SU-DHL-6 (cell line): ENCODE data around the gene ATP8A2.
A peak's percentile ranks its signal among the peaks of the same experiment; 100 is the strongest.
"Not testable (repeated sequence)": the region's sequence is repeated elsewhere in the genome, so short reads cannot be mapped to it uniquely, and the experiment has no call there.

Experiments
- H2AFZ ChIP-seq: fragments of 200-600 bp; sonication (generic); 2 replicates; pipeline ENCODE4 v1.6.1; 2014; ENCODE audit warnings: low read depth, mild to moderate bottlenecking, moderate library complexity, mixed read lengths, antibody characterized with exemption, low read length; ENCODE audit not compliant: severe bottlenecking
- H3F3A ChIP-seq: fragments of 200-600 bp; shearing (Covaris generic); 2 replicates; pipeline ENCODE4 v1.6.0; 2016; ENCODE audit warnings: antibody characterized with exemption, mild to moderate bottlenecking; ENCODE audit not compliant: insufficient read depth
- H3K27ac ChIP-seq: fragments of 200-600 bp; sonication (generic); 2 replicates; pipeline ENCODE4 v1.5.1; 2016; ENCODE audit warnings: low read depth, mild to moderate bottlenecking, low read length, moderate library complexity, mixed read lengths
- H3K27me3 ChIP-seq: fragments of 200-600 bp; sonication (generic), shearing (Covaris generic); 2 replicates; pipeline ENCODE4 v1.6.0; 2014; ENCODE audit warnings: mild to moderate bottlenecking, low read length
- H3K36me3 ChIP-seq: fragments of 200-600 bp; sonication (generic); 2 replicates; pipeline ENCODE4 v1.6.1; 2014; ENCODE audit warnings: mild to moderate bottlenecking, low read length, mixed read lengths
- H3K4me2 ChIP-seq: fragments of 300-600, 200-600 bp; shearing (Covaris generic), sonication (generic); 2 replicates; pipeline ENCODE4 v1.6.0; 2014; ENCODE audit warnings: low read length, low read depth, mild to moderate bottlenecking; ENCODE audit not compliant: poor library complexity, severe bottlenecking
- H3K4me3 ChIP-seq: fragments of 200-600 bp; sonication (generic); 2 replicates; pipeline ENCODE4 v1.5.1; 2014; ENCODE audit warnings: antibody characterized with exemption, low read length, mild to moderate bottlenecking, mixed read lengths; ENCODE audit not compliant: insufficient read depth, poor library complexity, severe bottlenecking
- H3K79me2 ChIP-seq: fragments of 200-600 bp; sonication (generic); 2 replicates; pipeline ENCODE4 v1.6.1; 2014; ENCODE audit warnings: mild to moderate bottlenecking, low read length, moderate library complexity; ENCODE audit not compliant: insufficient read depth
- H3K9ac ChIP-seq: fragments of 200-600 bp; sonication (generic); 2 replicates; pipeline ENCODE4 v1.7.0; 2014; ENCODE audit warnings: mild to moderate bottlenecking, low read length
- H3K9me2 ChIP-seq: fragments of 200-600 bp; sonication (generic); replicated peaks from 2 replicates; pipeline ENCODE4 v1.6.1; 2014; ENCODE audit warnings: low read length; ENCODE audit not compliant: insufficient read depth
- H3K9me3 ChIP-seq: fragments of 200-600 bp; sonication (generic); 2 replicates; pipeline ENCODE4 v1.6.1; 2014; ENCODE audit warnings: low read length, mixed read lengths; ENCODE audit not compliant: insufficient read depth
- H4K20me1 ChIP-seq: fragments of 200-600 bp; sonication (generic); 2 replicates; pipeline ENCODE4 v1.6.1; 2014; ENCODE audit warnings: low read depth, mild to moderate bottlenecking, antibody characterized with exemption, low read length, moderate library complexity, mixed read lengths
- EZH2phosphoT487 ChIP-seq: fragments of 200-600 bp; sonication (generic), shearing (Covaris generic); conservative IDR thresholded peaks from 2 replicates; pipeline ENCODE4 v1.6.1; 2018; ENCODE audit warnings: mild to moderate bottlenecking, antibody characterized with exemption, low read length, moderate library complexity, mixed read lengths
- TF ChIP-seq, protein P1 (sequence below): fragments of 200-600 bp; sonication (generic); IDR thresholded peaks from one replicate; pipeline ENCODE4 v1.5.1; 2017; ENCODE audit warnings: antibody characterized with exemption, mild to moderate bottlenecking, low read length, moderate library complexity; ENCODE audit not compliant: insufficient read depth, poor library complexity, severe bottlenecking

Gene ATP8A2

DNA sequence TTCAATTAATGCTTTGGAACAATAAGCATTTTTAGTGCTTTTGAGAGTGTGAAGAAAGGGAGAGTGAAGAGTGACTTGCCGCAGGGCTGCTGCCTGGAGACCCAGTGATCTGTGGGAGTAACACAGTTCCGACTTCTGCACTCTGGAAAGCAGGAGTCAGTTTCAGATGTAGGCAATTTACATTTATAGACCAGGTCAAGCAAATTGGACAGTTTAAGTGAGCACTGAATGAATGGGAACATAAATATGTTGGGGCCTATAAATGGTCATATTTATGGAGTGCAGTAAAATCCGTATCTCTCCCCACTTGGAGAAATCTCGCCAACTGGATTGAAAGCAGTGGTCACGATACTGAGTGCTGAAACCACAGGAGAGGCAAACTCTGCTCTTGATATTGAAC lies 689.5 kb downstream of the ATP8A2 start:
- no peaks in the 10 kb centered on the region for H3K9me2 ChIP-seq
- no peak overlapping the region for H3K4me3 ChIP-seq
- no peaks in the 10 kb centered on the region for H3K27me3 ChIP-seq
- no peaks in the 10 kb centered on the region for H4K20me1 ChIP-seq
- H3K36me3 ChIP-seq: no peaks in the 10 kb centered on the region
- TF ChIP-seq, protein P1, sequence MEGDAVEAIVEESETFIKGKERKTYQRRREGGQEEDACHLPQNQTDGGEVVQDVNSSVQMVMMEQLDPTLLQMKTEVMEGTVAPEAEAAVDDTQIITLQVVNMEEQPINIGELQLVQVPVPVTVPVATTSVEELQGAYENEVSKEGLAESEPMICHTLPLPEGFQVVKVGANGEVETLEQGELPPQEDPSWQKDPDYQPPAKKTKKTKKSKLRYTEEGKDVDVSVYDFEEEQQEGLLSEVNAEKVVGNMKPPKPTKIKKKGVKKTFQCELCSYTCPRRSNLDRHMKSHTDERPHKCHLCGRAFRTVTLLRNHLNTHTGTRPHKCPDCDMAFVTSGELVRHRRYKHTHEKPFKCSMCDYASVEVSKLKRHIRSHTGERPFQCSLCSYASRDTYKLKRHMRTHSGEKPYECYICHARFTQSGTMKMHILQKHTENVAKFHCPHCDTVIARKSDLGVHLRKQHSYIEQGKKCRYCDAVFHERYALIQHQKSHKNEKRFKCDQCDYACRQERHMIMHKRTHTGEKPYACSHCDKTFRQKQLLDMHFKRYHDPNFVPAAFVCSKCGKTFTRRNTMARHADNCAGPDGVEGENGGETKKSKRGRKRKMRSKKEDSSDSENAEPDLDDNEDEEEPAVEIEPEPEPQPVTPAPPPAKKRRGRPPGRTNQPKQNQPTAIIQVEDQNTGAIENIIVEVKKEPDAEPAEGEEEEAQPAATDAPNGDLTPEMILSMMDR: no peak
- no peak for TF ChIP-seq EZH2phosphoT487
- H2AFZ ChIP-seq: no peak overlapping the region
- no peaks in the 10 kb centered on the region for H3F3A ChIP-seq
- H3K9me3 ChIP-seq: no peaks in the 10 kb centered on the region
- no peaks in the 10 kb centered on the region for H3K79me2 ChIP-seq
- H3K4me2 ChIP-seq: no peak overlapping the region
- no peak overlapping the region for H3K9ac ChIP-seq
- H3K27ac ChIP-seq: no peak overlapping the region

DNA sequence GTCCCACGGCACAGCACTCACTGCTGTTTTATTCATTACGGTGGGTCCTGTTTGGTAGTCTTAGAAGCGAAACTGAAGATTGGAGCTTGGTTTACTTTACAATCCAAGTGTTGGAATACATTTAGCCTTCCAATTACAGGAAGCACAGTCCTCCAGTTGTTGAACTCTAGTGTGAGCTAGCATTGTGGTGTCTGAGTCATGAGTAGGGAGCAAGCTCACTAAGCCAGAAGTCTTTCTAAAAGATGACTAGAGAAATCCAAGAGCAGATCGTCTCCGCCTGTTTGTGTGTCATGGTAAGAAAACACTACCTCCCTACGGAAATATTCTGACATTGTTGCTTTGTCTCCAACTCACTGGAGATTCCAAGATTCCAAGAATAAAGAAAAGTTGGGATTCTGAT lies 690.2 kb downstream of the ATP8A2 start:
- H2AFZ ChIP-seq: no peak overlapping the region
- no peak overlapping the region for H3K9ac ChIP-seq
- H3F3A ChIP-seq: no peaks in the 10 kb centered on the region
- H4K20me1 ChIP-seq: no peaks in the 10 kb centered on the region
- H3K4me2 ChIP-seq: no peak overlapping the region
- H3K9me3 ChIP-seq: no peaks in the 10 kb centered on the region
- H3K79me2 ChIP-seq: no peaks in the 10 kb centered on the region
- no peaks in the 10 kb centered on the region for H3K36me3 ChIP-seq
- TF ChIP-seq, protein P1: no peak
- TF ChIP-seq EZH2phosphoT487: no peak
- H3K9me2 ChIP-seq: no peaks in the 10 kb centered on the region
- H3K4me3 ChIP-seq: no peak overlapping the region
- no peaks in the 10 kb centered on the region for H3K27me3 ChIP-seq
- H3K27ac ChIP-seq: no peak overlapping the region

DNA sequence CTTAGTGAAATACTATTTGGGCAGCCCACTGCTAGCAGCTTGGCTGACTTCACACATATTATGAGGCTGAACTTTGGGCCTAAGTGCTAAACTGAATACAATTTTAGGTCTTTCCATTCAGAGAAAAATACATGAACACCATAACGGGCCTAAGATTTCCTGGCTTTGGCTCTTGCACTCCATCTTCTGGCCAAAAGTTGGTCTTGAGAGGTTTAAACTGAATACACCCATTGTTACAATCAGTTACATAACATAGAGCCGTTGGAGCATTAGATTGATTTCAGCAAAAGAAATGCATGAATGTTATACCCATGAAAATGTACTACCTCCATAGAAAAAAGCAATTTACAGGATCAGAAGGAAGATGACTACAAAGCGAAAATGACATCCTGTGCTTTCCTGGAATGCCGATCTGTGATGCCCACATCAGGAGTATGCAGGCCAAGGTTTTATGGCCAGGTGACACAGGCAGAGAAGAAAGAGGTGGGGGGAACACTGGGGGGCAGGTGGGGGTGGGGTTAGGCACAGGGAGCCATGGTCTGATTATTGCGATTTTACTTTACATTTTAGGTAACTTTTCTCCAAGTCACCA lies 691.2 kb downstream of the ATP8A2 start:
- no peaks in the 10 kb centered on the region for H3K36me3 ChIP-seq
- no peaks in the 10 kb centered on the region for H3K79me2 ChIP-seq
- no peaks in the 10 kb centered on the region for H3K27me3 ChIP-seq
- no peaks in the 10 kb centered on the region for H3F3A ChIP-seq
- no peak overlapping the region for H3K27ac ChIP-seq
- H3K9ac ChIP-seq: no peak overlapping the region
- H2AFZ ChIP-seq: no peak overlapping the region
- no peaks in the 10 kb centered on the region for H3K9me2 ChIP-seq
- H3K4me3 ChIP-seq: no peak overlapping the region
- no peaks in the 10 kb centered on the region for H4K20me1 ChIP-seq
- H3K4me2 ChIP-seq: no peak overlapping the region
- TF ChIP-seq, protein P1: peak; percentile 38
- TF ChIP-seq EZH2phosphoT487: no peak
- no peaks in the 10 kb centered on the region for H3K9me3 ChIP-seq

DNA sequence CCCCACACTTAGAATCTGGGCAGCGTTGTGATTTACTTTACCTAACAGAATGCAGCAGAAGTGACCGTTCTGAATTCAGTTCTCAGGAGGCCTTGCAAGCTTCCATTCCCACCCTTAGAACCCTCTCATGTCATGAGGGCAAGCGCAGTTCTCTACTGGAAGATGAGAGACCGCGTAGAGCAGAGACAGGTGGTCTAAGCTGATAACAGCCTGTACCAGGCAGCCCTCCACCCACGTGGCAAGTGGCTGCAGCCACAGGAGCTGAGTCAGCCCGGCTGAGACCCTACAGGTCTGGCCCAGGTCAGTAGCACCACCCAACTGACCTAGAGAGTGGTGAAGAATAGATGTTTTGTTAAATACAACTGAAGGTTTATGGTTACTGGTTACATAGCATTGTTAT lies 694.7 kb downstream of the ATP8A2 start:
- not testable (repeated sequence) for H3K36me3 ChIP-seq, H3K4me3 ChIP-seq, H3K4me2 ChIP-seq, H3K9me2 ChIP-seq, H3F3A ChIP-seq, H3K27me3 ChIP-seq, H2AFZ ChIP-seq, H4K20me1 ChIP-seq, H3K9ac ChIP-seq, H3K79me2 ChIP-seq, H3K27ac ChIP-seq, H3K9me3 ChIP-seq
